Erythroblast (primary cell): Measurements from ENCODE around the gene MRC2.

Experiments
- GATA1 ChIP-seq: IDR thresholded peaks from 2 replicates; pipeline ENCODE4 v1.6.1; 2011; ENCODE audit warnings: low read depth, mild to moderate bottlenecking, control low read depth, low read length, moderate library complexity
- POLR2A ChIP-seq: IDR thresholded peaks from 2 replicates; pipeline ENCODE4 v1.6.1; 2011; ENCODE audit warnings: mild to moderate bottlenecking, low read length

GRCh38 chr17:62587554-62587953 is 39.9 kb upstream of the MRC2 start:
- TF ChIP-seq POLR2A (no peak), GATA1 (no peak)
